Ishikawa (cell line): ENCODE data around the gene SMAD3.

Experiments used
- CEBPB ChIP-seq: IDR thresholded peaks from 2 replicates; pipeline ENCODE4 v1.6.1; 2012
- CREB1 ChIP-seq: IDR thresholded peaks from 2 replicates; pipeline ENCODE4 v1.6.1; 2012; ENCODE audit warnings: low read depth
- EP300 ChIP-seq: IDR thresholded peaks from 2 replicates; pipeline ENCODE4 v1.6.1; 2012; ENCODE audit warnings: borderline replicate concordance
- FOXM1 ChIP-seq: IDR thresholded peaks from 2 replicates; pipeline ENCODE4 v1.6.1; 2012; ENCODE audit warnings: low read depth, borderline replicate concordance
- RAD21 ChIP-seq: IDR thresholded peaks from 2 replicates; pipeline ENCODE4 v1.6.1; 2012; ENCODE audit warnings: low read depth
- TAF1 ChIP-seq: IDR thresholded peaks from 2 replicates; pipeline ENCODE4 v1.6.1; 2012; ENCODE audit warnings: low read depth, mild to moderate bottlenecking
- TCF12 ChIP-seq: IDR thresholded peaks from 2 replicates; pipeline ENCODE4 v1.6.1; 2012; ENCODE audit warnings: low read depth
- TEAD4 ChIP-seq: IDR thresholded peaks from 2 replicates; pipeline ENCODE4 v1.6.1; 2012
- YY1 ChIP-seq: IDR thresholded peaks from 2 replicates; pipeline ENCODE4 v1.6.1; 2012; ENCODE audit warnings: low read depth
- TF ChIP-seq, protein P1 (sequence below): IDR thresholded peaks from 2 replicates; pipeline ENCODE4 v1.6.1; 2012; ENCODE audit warnings: low read depth, mild to moderate bottlenecking
- TF ChIP-seq, protein P2 (sequence below): IDR thresholded peaks from 2 replicates; pipeline ENCODE4 v1.6.1; 2012

DNA sequence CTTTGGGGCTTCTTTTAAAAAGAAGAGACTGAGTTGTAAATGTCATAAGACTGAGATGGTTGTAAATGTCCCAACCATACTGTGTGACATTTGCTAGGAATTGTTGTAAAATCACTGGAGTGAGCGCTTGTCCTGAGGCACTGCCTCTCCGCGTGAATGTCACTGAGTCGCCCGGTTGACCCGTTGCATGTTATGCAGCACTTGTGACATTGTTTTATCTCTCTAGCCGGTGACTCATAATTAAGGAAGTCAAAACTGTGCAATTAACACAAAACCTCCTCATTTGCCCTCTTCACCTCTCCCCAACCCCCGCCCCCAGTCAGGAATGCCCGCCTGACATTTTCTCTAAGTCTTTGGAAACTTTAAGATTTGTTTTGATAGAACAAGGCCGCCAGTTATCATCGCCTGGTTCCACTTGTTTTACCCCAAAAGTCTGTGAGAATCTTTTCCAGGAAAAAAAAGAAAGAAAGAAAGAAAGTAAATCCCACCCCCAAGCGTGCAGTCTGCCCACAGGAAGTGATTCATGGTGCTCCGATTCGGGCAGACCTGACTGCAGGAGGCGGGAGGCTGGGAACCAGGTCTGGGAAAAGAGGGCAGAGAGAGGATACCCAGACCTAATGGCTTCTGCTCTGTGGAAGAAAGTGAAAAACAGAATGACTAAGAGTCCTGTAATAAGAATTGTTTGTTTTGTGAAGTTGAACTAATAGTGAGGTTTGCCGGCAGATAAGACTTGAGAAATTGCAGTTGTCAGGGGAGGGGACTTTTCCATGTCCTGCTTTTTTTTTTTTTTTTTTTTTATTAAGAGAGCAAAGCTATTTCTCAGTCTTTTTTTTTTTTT lies 84.8 kb downstream of the SMAD3 start:
- TF ChIP-seq, protein P1, sequence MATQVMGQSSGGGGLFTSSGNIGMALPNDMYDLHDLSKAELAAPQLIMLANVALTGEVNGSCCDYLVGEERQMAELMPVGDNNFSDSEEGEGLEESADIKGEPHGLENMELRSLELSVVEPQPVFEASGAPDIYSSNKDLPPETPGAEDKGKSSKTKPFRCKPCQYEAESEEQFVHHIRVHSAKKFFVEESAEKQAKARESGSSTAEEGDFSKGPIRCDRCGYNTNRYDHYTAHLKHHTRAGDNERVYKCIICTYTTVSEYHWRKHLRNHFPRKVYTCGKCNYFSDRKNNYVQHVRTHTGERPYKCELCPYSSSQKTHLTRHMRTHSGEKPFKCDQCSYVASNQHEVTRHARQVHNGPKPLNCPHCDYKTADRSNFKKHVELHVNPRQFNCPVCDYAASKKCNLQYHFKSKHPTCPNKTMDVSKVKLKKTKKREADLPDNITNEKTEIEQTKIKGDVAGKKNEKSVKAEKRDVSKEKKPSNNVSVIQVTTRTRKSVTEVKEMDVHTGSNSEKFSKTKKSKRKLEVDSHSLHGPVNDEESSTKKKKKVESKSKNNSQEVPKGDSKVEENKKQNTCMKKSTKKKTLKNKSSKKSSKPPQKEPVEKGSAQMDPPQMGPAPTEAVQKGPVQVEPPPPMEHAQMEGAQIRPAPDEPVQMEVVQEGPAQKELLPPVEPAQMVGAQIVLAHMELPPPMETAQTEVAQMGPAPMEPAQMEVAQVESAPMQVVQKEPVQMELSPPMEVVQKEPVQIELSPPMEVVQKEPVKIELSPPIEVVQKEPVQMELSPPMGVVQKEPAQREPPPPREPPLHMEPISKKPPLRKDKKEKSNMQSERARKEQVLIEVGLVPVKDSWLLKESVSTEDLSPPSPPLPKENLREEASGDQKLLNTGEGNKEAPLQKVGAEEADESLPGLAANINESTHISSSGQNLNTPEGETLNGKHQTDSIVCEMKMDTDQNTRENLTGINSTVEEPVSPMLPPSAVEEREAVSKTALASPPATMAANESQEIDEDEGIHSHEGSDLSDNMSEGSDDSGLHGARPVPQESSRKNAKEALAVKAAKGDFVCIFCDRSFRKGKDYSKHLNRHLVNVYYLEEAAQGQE: no peak
- TF ChIP-seq FOXM1 (peak; percentile 84), CREB1 (peak; percentile 18; the same call in 1 of the 2 replicates), TEAD4 (peak; percentile 79), YY1 (peak; percentile 44; the same call in 1 of the 2 replicates), TAF1 (no peak), EP300 (peak; percentile 87), RAD21 (peak; percentile 24; the same call in 1 of the 2 replicates), CEBPB (peak; percentile 68), TCF12 (peak; percentile 87)
- TF ChIP-seq, protein P2, sequence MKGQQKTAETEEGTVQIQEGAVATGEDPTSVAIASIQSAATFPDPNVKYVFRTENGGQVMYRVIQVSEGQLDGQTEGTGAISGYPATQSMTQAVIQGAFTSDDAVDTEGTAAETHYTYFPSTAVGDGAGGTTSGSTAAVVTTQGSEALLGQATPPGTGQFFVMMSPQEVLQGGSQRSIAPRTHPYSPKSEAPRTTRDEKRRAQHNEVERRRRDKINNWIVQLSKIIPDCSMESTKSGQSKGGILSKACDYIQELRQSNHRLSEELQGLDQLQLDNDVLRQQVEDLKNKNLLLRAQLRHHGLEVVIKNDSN: no peak
